Mesothelial cell of epicardium (in vitro differentiated cells): ENCODE measurements around the gene TTF1. TPM values are rescaled to one million over a fixed set of nuclear protein-coding genes. Genes with fewer than 3 reads are reported as not detected.
A peak's percentile ranks its signal among the peaks of the same experiment; 100 is the strongest.

Source experiments
- DNase-seq, 2 experiments: peaks; one replicate each; pipeline ENCODE4 v3.0.0; 2021; ENCODE audit warnings: low spot score in 2 of 2; ENCODE audit not compliant: unreplicated experiment in 2 of 2
- H3K27ac Mint-ChIP-seq: 2 replicates; pipeline ENCODE4 v1.8.0; 2021; ENCODE audit warnings: mixed read lengths
- H3K27me3 Mint-ChIP-seq: 2 replicates; pipeline ENCODE4 v1.8.0; 2021; ENCODE audit warnings: low read depth, mixed read lengths
- H3K36me3 Mint-ChIP-seq: 2 replicates; pipeline ENCODE4 v1.8.0; 2021; ENCODE audit warnings: mixed read lengths
- H3K4me1 Mint-ChIP-seq: 2 replicates; pipeline ENCODE4 v1.8.0; 2021; ENCODE audit warnings: mixed read lengths
- H3K4me3 Mint-ChIP-seq: 2 replicates; pipeline ENCODE4 v1.8.0; 2021; ENCODE audit warnings: mild to moderate bottlenecking, moderate library complexity, mixed read lengths
- H3K9me3 Mint-ChIP-seq: 2 replicates; pipeline ENCODE4 v1.8.0; 2021; ENCODE audit warnings: mixed read lengths
- total RNA-seq: library from RNA; stranded (reverse); gene quantifications from 3 replicates; pipeline ENCODE4 v1.2.1, GENCODE V29; 2021
- TF ChIP-seq, protein P1 (sequence below): fragments of 200-600 bp; sonication (generic); IDR thresholded peaks from one replicate; pipeline ENCODE4 v1.5.0; 2021; ENCODE audit warnings: antibody characterized with exemption; ENCODE audit not compliant: unreplicated experiment

Gene TTF1
- total RNA-seq, 1 donor from 2014 or later = 14.1 TPM

DNA sequence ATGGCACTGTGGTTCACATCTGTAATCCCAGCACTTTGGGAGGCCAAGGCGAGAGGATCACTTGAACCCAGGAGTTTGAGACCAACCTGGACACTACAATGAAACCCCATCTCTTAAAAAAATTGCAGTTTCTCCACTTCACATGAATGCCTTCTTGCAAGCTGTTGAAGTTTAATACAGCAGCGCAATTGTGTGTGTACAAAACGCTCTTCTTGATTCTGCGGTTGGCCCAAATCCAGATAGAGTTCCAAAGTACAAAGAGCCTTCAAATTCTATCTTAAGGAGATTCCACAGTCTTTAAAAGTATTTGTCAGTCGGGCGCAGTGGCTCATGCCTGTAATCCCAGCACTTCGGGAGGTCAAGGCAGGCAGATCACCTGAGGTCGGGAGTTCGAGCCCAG, 42.6 kb downstream of the TTF1 start:
- H3K9me3 Mint-ChIP-seq = no peaks in the 10 kb centered on the region
- H3K4me1 Mint-ChIP-seq = peaks cover 6% of the 10 kb centered on the region
- H3K4me3 Mint-ChIP-seq = no peak overlapping the region
- TF ChIP-seq, protein P1, sequence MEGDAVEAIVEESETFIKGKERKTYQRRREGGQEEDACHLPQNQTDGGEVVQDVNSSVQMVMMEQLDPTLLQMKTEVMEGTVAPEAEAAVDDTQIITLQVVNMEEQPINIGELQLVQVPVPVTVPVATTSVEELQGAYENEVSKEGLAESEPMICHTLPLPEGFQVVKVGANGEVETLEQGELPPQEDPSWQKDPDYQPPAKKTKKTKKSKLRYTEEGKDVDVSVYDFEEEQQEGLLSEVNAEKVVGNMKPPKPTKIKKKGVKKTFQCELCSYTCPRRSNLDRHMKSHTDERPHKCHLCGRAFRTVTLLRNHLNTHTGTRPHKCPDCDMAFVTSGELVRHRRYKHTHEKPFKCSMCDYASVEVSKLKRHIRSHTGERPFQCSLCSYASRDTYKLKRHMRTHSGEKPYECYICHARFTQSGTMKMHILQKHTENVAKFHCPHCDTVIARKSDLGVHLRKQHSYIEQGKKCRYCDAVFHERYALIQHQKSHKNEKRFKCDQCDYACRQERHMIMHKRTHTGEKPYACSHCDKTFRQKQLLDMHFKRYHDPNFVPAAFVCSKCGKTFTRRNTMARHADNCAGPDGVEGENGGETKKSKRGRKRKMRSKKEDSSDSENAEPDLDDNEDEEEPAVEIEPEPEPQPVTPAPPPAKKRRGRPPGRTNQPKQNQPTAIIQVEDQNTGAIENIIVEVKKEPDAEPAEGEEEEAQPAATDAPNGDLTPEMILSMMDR = no peak
- no peaks in the 10 kb centered on the region for H3K27me3 Mint-ChIP-seq
- no peaks in the 10 kb centered on the region for H3K36me3 Mint-ChIP-seq
- DNase-seq = no peak
- no peak overlapping the region for H3K27ac Mint-ChIP-seq

DNA sequence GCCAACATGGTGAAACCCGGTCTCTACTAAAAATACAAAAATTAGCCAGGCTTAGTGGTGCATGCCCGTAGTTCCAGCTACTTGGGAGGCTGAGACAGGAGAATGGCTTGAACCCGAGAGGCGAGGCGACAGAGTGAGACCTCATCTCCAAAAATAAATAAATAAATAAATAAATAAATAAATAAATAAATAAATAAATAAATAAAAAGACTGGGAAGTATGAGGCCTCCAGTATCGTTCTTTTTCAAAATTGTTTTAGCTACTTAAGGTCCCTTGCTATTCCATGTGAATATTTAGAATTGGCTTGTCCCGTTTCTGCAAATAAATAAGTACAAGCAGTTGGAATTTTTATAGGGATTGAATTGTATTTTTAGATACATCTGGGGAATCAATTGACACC, 48.9 kb downstream of the TTF1 start:
- H3K27me3 Mint-ChIP-seq = no peaks in the 10 kb centered on the region
- no peak overlapping the region for H3K4me3 Mint-ChIP-seq
- DNase-seq = no peak
- H3K36me3 Mint-ChIP-seq = peaks cover 8% of the 10 kb centered on the region
- H3K27ac Mint-ChIP-seq = no peak overlapping the region
- TF ChIP-seq, protein P1 = no peak
- H3K4me1 Mint-ChIP-seq = peaks cover 18% of the 10 kb centered on the region
- H3K9me3 Mint-ChIP-seq = no peaks in the 10 kb centered on the region

DNA sequence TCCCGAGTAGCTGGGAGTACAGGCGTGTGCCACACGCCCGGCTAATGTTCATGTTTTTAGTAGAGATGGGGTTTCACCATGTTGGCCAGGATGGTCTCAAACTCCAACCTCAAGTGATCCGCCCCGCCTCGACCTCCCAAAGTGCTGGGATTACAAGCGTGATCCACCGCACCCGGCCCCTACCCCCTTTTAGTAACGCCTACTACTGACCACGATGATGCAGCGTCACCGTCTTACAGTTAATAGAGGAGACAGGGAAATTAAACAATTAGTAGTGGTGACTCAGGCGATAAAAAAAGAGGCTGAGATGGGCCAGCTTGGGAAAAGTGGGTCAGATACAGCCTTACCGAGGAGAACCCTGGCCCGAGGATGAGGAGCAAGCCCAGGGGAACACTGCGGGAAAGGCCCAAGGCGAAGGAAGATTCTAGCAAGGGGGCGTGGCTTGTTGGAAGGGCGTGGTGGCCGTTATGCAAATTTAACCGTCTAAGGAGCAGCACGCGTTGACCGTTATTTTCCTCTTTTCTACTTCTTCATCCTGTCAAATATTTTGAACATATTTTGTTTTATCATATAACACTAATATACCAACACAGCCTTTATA, 50.2 kb downstream of the TTF1 start:
- no peak for DNase-seq
- TF ChIP-seq, protein P1 = no peak
- Mint-ChIP-seq H3K4me3 (peak overlapping the region; percentile 31), H3K4me1 (peaks cover 26% of the 10 kb centered on the region), H3K27me3 (no peaks in the 10 kb centered on the region), H3K9me3 (no peaks in the 10 kb centered on the region), H3K27ac (peak overlapping the region; percentile 53), H3K36me3 (peaks cover 11% of the 10 kb centered on the region)

DNA sequence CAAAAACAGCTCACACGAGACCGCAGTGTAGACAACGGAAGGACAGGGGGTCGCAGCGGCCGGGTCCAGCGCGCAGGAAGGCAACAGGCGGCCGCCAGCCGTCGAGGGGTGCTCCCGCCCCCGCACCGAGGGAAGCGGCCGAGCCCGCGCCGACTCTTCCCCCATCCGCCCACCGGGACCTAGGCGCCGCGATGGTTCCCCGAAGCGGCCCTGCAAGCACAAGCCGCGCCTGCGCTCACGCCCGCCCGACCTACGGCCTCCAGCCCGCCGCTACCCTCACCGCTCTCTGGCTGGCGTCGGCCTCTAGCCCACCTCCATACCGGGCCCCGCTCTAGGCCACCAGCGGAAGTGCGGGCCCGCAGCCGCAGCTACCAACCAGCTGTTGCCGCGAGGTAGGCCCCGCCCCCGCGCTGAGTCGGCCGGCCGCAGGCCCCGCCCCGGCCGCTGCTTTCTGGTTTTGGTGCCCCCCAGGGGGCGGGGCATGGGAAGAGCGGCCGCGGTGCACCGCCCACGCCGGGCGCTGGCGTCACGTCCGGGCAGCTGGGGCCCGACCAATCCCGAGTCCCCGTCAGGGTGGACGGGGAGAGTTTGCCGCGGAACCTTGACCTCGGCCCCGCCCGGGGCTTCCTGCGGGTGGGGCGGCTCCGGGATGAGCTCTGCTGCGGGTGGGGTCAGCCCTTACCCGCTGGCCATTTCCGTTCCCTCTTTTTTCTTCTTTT, 51.8 kb downstream of the TTF1 start, which contains the start of gene SETX:
SETX (minus strand) TSS at position 350 of the 719 bp plus-strand sequence. CDS start 5,558 bp downstream, outside the sequence.
- peaks cover 27% of the 10 kb centered on the region for H3K4me1 Mint-ChIP-seq
- H3K27ac Mint-ChIP-seq = peak within 1 kb of the TSS; percentile 98
- TF ChIP-seq, protein P1 = no peak
- peak; percentile 90 to 98 for DNase-seq
- no peaks in the 10 kb centered on the region for H3K27me3 Mint-ChIP-seq
- no peaks in the 10 kb centered on the region for H3K9me3 Mint-ChIP-seq
- peak within 1 kb of the TSS; percentile 93 for H3K4me3 Mint-ChIP-seq
- H3K36me3 Mint-ChIP-seq = peaks cover 13% of the 10 kb centered on the region

DNA sequence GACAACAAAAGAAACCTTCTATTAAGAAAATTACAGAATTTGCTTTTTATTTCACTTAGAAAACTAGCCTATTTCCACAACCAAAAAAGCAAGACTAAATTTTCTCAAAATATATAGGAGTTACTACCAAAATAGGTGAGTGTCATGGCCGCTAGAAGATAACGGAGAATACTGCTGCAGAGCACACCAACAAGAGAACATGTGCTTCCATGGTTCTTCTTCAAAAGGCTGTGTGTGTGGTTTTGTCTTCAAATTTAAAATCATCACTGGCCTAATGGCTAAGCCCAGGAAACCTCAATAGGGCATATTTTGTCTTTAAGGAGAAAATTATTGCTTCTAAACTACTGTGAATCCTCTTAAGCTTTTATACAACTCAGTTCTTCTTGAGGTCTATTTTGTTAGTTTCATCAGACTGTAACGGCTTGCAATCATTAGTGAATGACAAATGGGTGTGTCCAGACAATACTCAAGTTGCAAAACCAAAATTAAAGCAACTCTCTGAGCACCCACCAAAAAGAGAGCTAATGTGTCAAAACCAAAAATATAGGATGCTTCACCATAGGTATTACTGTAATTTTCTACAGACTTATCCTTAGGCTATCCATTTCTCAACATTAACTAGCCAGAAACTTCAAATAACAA, 55.1 kb downstream of the TTF1 start:
- DNase-seq = no peak
- TF ChIP-seq, protein P1 = no peak
- Mint-ChIP-seq H3K4me3 (no peak overlapping the region), H3K27me3 (no peaks in the 10 kb centered on the region), H3K36me3 (peaks cover 23% of the 10 kb centered on the region), H3K27ac (no peak overlapping the region), H3K4me1 (peaks cover 26% of the 10 kb centered on the region), H3K9me3 (no peaks in the 10 kb centered on the region)
